GM12872 (cell line): ENCODE data around the gene TM4SF1.

Experiments
- TF ChIP-seq, protein P1 (sequence below): IDR thresholded peaks from 3 replicates; pipeline ENCODE4 v1.5.1; 2011; ENCODE audit warnings: low read depth, mild to moderate bottlenecking, low read length, moderate library complexity; ENCODE audit not compliant: insufficient read depth

TM4SF1 gene

DNA sequence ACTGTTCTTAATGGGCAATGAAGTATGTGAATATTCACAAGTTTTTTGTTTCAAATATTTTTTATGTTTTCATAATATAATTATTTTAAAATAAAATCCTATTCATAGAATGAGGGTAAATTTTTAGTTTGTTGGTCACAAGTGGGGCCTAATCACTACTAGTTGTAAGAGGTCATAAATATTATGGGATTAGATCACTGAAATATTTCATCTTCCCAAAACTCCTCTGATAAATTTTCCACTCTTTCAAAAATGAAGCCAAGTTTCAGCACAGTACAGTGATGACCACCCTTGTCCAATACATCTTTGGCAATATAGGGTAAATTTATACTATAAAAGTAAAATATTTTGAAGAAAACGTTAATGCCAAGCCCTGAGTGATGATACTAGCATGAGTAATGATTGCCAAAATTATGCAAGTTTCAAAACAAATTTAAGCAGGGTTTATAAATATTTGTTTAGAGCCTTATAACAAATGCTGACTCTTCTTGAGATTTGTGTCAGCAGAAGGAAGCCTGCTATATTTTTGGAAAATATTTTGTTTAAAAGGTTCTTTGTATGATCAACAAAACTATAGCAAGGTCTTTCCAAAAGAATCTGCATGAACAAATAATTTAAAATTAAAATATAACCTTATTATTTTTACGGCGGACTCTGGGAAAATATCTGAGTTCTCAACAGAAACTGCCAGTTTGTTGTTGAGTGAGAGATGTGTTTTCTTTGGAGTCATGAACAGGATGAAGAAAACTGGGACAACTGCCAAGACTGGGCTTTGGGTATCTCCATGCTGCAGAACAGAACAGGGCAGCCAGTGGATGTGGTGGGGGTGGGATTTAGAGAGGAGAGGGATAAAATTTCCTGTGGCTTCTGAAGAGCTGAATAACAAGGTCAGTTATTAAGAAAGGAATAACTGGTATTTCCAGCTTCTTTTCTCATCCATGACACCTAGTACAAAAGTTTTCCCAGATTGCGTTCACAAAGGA is 17.9 kb upstream of the TM4SF1 start:
- TF ChIP-seq, protein P1, sequence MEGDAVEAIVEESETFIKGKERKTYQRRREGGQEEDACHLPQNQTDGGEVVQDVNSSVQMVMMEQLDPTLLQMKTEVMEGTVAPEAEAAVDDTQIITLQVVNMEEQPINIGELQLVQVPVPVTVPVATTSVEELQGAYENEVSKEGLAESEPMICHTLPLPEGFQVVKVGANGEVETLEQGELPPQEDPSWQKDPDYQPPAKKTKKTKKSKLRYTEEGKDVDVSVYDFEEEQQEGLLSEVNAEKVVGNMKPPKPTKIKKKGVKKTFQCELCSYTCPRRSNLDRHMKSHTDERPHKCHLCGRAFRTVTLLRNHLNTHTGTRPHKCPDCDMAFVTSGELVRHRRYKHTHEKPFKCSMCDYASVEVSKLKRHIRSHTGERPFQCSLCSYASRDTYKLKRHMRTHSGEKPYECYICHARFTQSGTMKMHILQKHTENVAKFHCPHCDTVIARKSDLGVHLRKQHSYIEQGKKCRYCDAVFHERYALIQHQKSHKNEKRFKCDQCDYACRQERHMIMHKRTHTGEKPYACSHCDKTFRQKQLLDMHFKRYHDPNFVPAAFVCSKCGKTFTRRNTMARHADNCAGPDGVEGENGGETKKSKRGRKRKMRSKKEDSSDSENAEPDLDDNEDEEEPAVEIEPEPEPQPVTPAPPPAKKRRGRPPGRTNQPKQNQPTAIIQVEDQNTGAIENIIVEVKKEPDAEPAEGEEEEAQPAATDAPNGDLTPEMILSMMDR = no peak

DNA sequence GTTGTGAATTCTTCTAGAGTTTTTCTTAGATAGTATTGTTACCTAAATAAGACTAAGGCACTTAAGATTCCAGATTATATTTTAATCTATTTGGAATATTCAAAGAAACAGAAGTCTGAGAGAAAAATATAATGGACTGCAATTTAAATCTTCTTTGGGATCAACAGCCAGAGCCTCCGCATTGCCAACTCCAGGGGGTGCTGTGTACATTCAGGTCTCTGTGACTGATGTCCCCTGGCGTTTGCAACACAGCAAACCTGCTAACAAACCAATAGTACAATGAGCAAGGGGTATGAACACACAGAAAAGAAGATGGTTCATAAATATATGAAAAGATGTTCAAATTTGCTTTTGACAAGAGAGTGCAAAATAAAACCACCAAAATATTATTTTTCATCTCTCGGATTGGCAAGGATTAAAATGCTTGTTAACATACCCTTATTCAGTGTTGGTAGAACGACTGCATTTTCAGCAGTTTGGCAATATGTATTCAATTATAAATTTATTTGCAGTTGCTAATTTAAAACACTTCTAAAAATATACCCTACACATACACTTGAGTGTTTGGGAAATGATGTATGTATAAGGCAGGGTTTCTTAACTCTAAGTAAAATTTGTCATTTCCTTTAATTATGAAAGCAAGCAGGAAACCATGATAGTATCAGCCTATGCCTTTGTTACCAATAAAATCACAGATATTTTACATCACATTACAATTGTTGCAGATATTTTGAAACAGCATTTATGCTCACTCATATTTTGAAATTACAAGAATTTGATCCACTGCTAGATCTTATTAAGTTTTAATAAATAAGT is 16.1 kb upstream of the TM4SF1 start:
- TF ChIP-seq, protein P1 = peak; percentile 81

DNA sequence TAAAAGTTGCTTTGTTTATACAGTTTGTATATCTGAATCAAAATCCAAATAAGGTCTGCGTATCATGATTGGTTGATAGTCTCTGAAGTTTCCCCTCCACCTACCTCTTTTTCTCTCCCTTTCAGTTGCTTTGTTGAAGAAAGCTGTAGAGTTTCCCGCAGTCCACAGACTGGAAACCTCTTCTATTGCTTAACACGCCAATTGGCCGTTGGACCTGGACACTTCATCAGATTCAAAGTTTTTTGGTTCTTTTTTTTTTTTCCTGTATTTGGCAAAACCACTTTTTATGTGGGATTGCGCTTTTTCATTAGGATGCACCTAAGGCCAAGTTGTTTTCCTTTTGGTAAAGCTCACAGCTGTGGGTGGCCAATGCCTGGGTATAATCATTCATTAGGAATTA is 14.5 kb upstream of the TM4SF1 start:
- TF ChIP-seq, protein P1 = no peak

DNA sequence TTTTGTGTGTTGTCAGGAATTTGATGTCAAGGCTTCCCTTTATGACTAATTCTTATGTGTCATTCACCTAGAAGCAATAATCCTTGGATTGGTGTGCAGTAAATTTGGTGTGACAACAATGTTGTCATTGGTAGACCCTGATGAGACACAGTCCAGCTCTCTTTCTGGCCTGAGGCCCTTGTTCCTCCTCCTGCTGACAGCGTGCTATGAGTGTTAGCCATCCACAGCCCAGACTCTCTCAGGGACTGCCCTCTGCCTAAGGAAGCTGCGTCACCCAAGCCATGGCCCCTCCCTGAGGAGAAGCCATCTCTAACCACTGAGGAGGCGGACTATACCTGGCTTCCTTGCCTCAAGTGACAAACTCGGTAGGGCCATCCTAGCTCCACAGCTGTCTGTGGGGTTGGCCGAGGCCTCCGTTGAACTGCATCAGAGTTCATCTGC is 13.3 kb upstream of the TM4SF1 start:
- TF ChIP-seq, protein P1 = no peak

DNA sequence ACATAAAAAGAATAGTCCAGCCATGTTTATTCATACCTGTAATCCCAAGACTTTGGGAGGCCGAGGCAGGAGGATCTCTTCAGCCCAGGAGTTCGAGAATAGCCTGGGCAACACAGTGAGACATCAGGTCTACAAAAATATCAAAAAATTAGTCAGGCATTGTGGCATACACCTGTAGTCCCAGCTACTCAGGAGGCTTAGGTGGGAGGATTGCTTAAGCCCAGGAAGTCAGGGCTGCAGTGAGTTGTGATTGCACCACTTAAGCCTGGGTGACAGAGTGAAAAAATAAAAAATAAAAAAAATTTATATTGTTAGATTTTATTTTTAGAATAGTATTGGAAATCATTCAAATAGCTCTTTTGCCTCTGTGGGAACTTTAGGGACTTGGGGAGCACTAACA is 12.8 kb upstream of the TM4SF1 start:
- TF ChIP-seq, protein P1 = no peak

DNA sequence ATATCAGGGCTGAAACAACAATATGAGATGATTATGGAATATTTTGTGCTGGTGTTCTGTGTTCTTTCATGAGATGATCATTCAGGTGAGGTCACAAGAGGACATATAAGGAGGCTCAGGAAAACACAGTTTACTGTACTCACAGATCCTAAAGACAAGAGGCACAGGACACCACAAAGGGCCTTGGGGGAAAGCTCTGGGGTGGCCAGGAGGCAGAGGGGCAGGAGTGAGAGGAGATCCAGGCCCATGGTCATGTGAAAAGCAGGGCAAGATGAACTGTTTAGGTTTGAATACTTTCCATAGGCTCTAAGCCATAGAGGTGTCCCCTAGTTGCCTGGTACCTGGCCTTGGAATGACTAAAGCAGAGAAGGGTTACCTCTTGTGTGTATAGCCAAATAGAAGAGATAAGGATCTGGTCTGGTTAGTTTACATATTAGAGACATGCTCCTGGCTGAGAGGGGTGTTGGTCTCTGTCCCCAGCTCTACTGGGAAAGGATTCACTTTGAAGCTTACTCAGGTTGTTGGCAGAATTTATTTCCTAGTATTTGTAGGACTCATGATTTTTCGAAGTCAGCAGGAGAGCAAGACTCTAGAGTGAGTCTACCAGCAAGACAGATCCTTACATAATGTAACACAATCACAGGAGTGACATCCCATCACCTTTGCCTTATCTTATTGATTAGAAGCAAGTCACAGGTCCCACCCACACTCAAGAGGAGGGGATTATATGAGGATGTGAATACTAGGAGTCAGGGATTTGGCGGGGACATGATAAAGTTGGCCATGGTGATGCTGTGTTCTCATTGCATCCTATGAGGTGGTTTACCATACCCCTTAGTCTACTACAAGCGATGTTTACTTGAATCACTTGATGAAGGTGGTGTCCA is 11.3 kb upstream of the TM4SF1 start:
- TF ChIP-seq, protein P1 = no peak

DNA sequence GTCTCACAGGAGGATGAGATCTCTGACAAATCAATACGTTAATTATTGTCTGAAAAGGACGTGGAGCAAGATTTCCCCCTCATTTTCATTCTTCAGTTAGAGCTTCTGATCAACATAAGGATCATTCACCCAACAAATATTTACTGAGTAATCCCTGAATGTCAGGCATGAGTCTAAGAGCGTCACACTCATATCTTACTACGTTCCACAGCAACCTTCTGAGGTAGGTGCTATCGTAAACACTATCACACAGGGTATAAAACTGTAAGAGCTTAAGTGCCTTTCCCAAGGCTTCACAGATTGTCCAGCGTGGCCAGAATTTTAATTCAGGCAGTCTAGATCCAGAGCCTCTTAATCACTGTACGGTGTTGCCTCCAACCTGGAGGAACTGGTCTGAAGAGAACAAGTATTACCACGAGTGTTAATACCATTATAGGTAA is 10.6 kb upstream of the TM4SF1 start:
- TF ChIP-seq, protein P1 = no peak
